ENCODE data around the gene ZYG11B.
"Not testable (repeated sequence)": the region's sequence is repeated elsewhere in the genome, so short reads cannot be mapped to it uniquely, and the experiment has no call there.

- not testable (repeated sequence) for TF ChIP-seq CTCF (IDR thresholded peaks at IDR 0.05); EZH2 (IDR thresholded peaks at IDR 0.05; ENCODE audit: borderline replicate concordance, insufficient read depth, low read depth, low read length, poor library complexity, severe bottlenecking)
Observed at GRCh38 chr1:52715296-52715695, 11.0 kb upstream of the ZYG11B start.
